GM23338 (cell line): Measurements from ENCODE around the gene ZNF48. TPM values are rescaled to one million over a fixed set of nuclear protein-coding genes. Genes with fewer than 3 reads are reported as not detected.
A peak's percentile ranks its signal among the peaks of the same experiment; 100 is the strongest.

Experiments used
- ATAC-seq: fragments of 200-7000 bp; cut with Tn5 transposase; 3 replicates; pipeline ENCODE4 v1.9.1; 2020
- DNase-seq: peaks from one replicate; pipeline ENCODE4 v3.0.0-alpha.2; 2015; ENCODE audit warnings: low spot score
- H2AFZ ChIP-seq: fragments of 200-600 bp; sonication (generic); 2 replicates; pipeline ENCODE4 v1.8.0; 2016; ENCODE audit warnings: antibody characterized with exemption, mild to moderate bottlenecking, moderate library complexity
- H3F3A ChIP-seq: fragments of 200-600 bp; sonication (generic); replicated peaks from 2 replicates; pipeline ENCODE4 v1.8.0; 2017; ENCODE audit warnings: antibody characterized with exemption, mixed run types, low read depth
- H3K27ac ChIP-seq: fragments of 200-600 bp; sonication (generic); 2 replicates; pipeline ENCODE4 v1.6.1; 2016; ENCODE audit warnings: low read depth
- H3K27me3 ChIP-seq: fragments of 200-600 bp; sonication (generic); 2 replicates; pipeline ENCODE4 v1.8.0; 2016; ENCODE audit warnings: mild to moderate bottlenecking, mixed run types, moderate library complexity; ENCODE audit not compliant: insufficient read depth
- H3K36me3 ChIP-seq: fragments of 200-600 bp; sonication (generic); 2 replicates; pipeline ENCODE4 v1.8.0; 2016; ENCODE audit warnings: mild to moderate bottlenecking; ENCODE audit not compliant: insufficient read depth
- H3K4me1 ChIP-seq: fragments of 200-600 bp; sonication (generic); 2 replicates; pipeline ENCODE4 v1.8.0; 2016; ENCODE audit warnings: mild to moderate bottlenecking, moderate library complexity; ENCODE audit not compliant: insufficient read depth
- H3K4me2 ChIP-seq: fragments of 200-600 bp; sonication (generic); 2 replicates; pipeline ENCODE4 v1.7.1; 2017; ENCODE audit warnings: mixed run types
- H3K4me3 ChIP-seq: fragments of 200-600 bp; sonication (generic); 2 replicates; pipeline ENCODE4 v1.6.1; 2016; ENCODE audit warnings: mixed run types
- H3K79me2 ChIP-seq: fragments of 200-600 bp; sonication (generic); replicated peaks from 2 replicates; pipeline ENCODE4 v1.8.0; 2017; ENCODE audit warnings: mild to moderate bottlenecking; ENCODE audit not compliant: insufficient read depth
- H3K9me2 ChIP-seq: fragments of 200-600 bp; sonication (generic); 2 replicates; pipeline ENCODE4 v1.8.0; 2017; ENCODE audit not compliant: insufficient read depth
- H4K20me1 ChIP-seq: fragments of 200-600 bp; sonication (generic); replicated peaks from 2 replicates; pipeline ENCODE4 v1.8.0; 2017; ENCODE audit warnings: mild to moderate bottlenecking; ENCODE audit not compliant: insufficient read depth
- H3K27ac Mint-ChIP-seq: 2 replicates; pipeline ENCODE4 v1.8.0; 2020; ENCODE audit warnings: inconsistent platforms, mild to moderate bottlenecking, moderate library complexity, mixed read lengths
- H3K27me3 Mint-ChIP-seq: 3 replicates; pipeline ENCODE4 v1.8.0; 2022; ENCODE audit warnings: low read depth, mild to moderate bottlenecking, moderate library complexity, mixed read lengths, inconsistent platforms; ENCODE audit not compliant: insufficient read depth, poor library complexity
- H3K36me3 Mint-ChIP-seq: 3 replicates; pipeline ENCODE4 v1.8.0; 2021; ENCODE audit warnings: low read depth, mild to moderate bottlenecking, inconsistent platforms, moderate library complexity, mixed read lengths
- H3K4me1 Mint-ChIP-seq: 3 replicates; pipeline ENCODE4 v1.8.0; 2020; ENCODE audit warnings: mild to moderate bottlenecking, inconsistent platforms, mixed read lengths
- H3K4me3 Mint-ChIP-seq: 3 replicates; pipeline ENCODE4 v1.8.0; 2021; ENCODE audit warnings: moderate library complexity, mild to moderate bottlenecking, inconsistent platforms, mixed read lengths
- H3K9me3 Mint-ChIP-seq: 3 replicates; pipeline ENCODE4 v1.8.0; 2020; ENCODE audit warnings: moderate library complexity, mild to moderate bottlenecking, inconsistent platforms, mixed read lengths
- CREB1 ChIP-seq: fragments of 250-450 bp; sonication (Bioruptor Pico); IDR thresholded peaks from 2 replicates; pipeline ENCODE4 v1.5.0; 2020; ENCODE audit warnings: low read depth, mild to moderate bottlenecking, moderate library complexity
- EZH2 ChIP-seq: fragments of 200-600 bp; sonication (generic); IDR thresholded peaks from one replicate; pipeline ENCODE4 v1.8.0; 2017; ENCODE audit warnings: antibody characterized with exemption, mild to moderate bottlenecking, low read depth; ENCODE audit not compliant: unreplicated experiment
- EZH2phosphoT487 ChIP-seq: fragments of 200-600 bp; sonication (generic); IDR thresholded peaks from one replicate; pipeline ENCODE4 v1.8.1; 2018; ENCODE audit warnings: antibody characterized with exemption; ENCODE audit not compliant: unreplicated experiment
- JUNB ChIP-seq: IDR thresholded peaks from one replicate; pipeline ENCODE4 v1.6.1; 2016; ENCODE audit warnings: antibody characterized with exemption; ENCODE audit not compliant: unreplicated experiment
- NANOG ChIP-seq: IDR thresholded peaks from 2 replicates; pipeline ENCODE4 v1.6.1; 2016; ENCODE audit warnings: antibody characterized with exemption, borderline replicate concordance
- POLR2AphosphoS5 ChIP-seq: IDR thresholded peaks from 2 replicates; pipeline ENCODE4 v1.6.1; 2016; ENCODE audit warnings: antibody characterized with exemption, low read depth
- STAT1 ChIP-seq: IDR thresholded peaks from one replicate; pipeline ENCODE4 v1.6.1; 2016; ENCODE audit warnings: antibody characterized with exemption; ENCODE audit not compliant: unreplicated experiment
- ZNF114 ChIP-seq: fragments of 250-450 bp; sonication (Bioruptor Pico); IDR thresholded peaks from 2 replicates; pipeline ENCODE4 v1.5.0; 2020; ENCODE audit warnings: mild to moderate bottlenecking, moderate library complexity
- ZNF331 ChIP-seq: fragments of 250-450 bp; sonication (Bioruptor Pico); IDR thresholded peaks from 2 replicates; pipeline ENCODE4 v1.5.0; 2020; ENCODE audit warnings: low read depth, mild to moderate bottlenecking, moderate library complexity
- polyA plus RNA-seq: library from polyadenylated mRNA; unstranded; fragments of >200 nt; fragmentation: Nextera tagmentation; extraction: Ambion mirVana; gene quantifications from 2 replicates; pipeline ENCODE4 v1.2.1, GENCODE V29; 2016
- total RNA-seq: library from RNA; depleted of rRNA; stranded (reverse); fragments of >200 nt; shearing (Covaris generic); gene quantifications from 2 replicates; pipeline ENCODE4 v1.2.3, GENCODE V29; 2014
- TF ChIP-seq, protein P1 (sequence below), 2 experiments: fragments of 200-600 bp in 1 of 2; sonication (generic) in 1 of 2; conservative IDR thresholded peaks; 2 replicates each; pipeline versions ENCODE4 v1.5.1 to v1.6.1; 2016 to 2017; ENCODE audit warnings: antibody characterized with exemption in 2 of 2, low read depth in 2 of 2, mild to moderate bottlenecking in 2 of 2, moderate library complexity in 1 of 2
- TF ChIP-seq, protein P2 (sequence below): IDR thresholded peaks from one replicate; pipeline ENCODE4 v1.6.1; 2018; ENCODE audit warnings: antibody characterized with exemption; ENCODE audit not compliant: unreplicated experiment
- TF ChIP-seq, protein P3 (sequence below): fragments of 250-450 bp; sonication (Bioruptor Pico); IDR thresholded peaks from 2 replicates; pipeline ENCODE4 v1.5.0; 2020; ENCODE audit warnings: mild to moderate bottlenecking, moderate library complexity
- TF ChIP-seq, protein P4 (sequence below): IDR thresholded peaks from 2 replicates; pipeline ENCODE4 v1.6.1; 2016; ENCODE audit warnings: antibody characterized with exemption

ZNF48 gene
- total and polyA plus RNA-seq, 2 experiments from 2014 or later = 4.8 to 44.3 TPM

DNA sequence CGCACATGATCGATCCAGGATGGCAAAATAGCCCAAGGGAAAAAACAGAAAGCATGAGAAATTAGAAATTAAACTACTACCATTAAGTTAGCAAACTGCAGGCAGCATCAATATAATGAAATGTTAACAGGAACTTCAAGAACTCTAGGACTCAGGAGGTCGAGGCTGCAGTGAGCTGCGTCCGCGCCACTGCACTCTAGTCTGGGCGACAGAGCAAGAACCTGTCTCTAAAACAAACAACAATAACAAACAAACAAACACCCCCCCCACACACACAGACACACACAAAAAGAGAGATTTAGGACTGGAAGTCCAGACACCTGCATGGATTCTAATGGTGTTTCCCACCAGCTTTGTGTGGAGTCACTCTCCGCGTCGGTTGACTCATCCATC, 51.0 kb downstream of the ZNF48 start:
- peaks cover 25% of the 10 kb centered on the region for H3K4me1 Mint-ChIP-seq
- DNase-seq = no peak
- H3K36me3 Mint-ChIP-seq = peaks cover 26% of the 10 kb centered on the region
- peak overlapping the region; percentile 45; the same call in 1 of the 2 replicates for H2AFZ ChIP-seq
- peak overlapping the region; percentile 88 for H3K27ac Mint-ChIP-seq
- peaks cover 13% of the 10 kb centered on the region for H3K79me2 ChIP-seq
- no peak overlapping the region for H3K27ac ChIP-seq
- peaks cover 8% of the 10 kb centered on the region for H4K20me1 ChIP-seq
- H3K9me2 ChIP-seq = peaks cover 7% of the 10 kb centered on the region
- no peaks in the 10 kb centered on the region for H3K36me3 ChIP-seq
- peaks cover 19% of the 10 kb centered on the region; the same call in 2 of the 3 replicates for H3K9me3 Mint-ChIP-seq
- peaks cover 14% of the 10 kb centered on the region; the same call in 1 of the 2 replicates for H3K4me1 ChIP-seq
- H3K4me3 ChIP-seq = peak overlapping the region; percentile 77
- no peaks in the 10 kb centered on the region for H3K27me3 ChIP-seq
- TF ChIP-seq EZH2phosphoT487 (no peak), ZNF331 (no peak), CREB1 (no peak), NANOG (no peak), POLR2AphosphoS5 (no peak), JUNB (no peak), EZH2 (no peak), ZNF114 (CRISPR knock-in tag) (no peak), STAT1 (no peak)
- TF ChIP-seq, protein P1, sequence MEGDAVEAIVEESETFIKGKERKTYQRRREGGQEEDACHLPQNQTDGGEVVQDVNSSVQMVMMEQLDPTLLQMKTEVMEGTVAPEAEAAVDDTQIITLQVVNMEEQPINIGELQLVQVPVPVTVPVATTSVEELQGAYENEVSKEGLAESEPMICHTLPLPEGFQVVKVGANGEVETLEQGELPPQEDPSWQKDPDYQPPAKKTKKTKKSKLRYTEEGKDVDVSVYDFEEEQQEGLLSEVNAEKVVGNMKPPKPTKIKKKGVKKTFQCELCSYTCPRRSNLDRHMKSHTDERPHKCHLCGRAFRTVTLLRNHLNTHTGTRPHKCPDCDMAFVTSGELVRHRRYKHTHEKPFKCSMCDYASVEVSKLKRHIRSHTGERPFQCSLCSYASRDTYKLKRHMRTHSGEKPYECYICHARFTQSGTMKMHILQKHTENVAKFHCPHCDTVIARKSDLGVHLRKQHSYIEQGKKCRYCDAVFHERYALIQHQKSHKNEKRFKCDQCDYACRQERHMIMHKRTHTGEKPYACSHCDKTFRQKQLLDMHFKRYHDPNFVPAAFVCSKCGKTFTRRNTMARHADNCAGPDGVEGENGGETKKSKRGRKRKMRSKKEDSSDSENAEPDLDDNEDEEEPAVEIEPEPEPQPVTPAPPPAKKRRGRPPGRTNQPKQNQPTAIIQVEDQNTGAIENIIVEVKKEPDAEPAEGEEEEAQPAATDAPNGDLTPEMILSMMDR (conservative IDR thresholded peaks at IDR 0.05; ENCODE audit: low read depth in 2 of 2) = no peak
- TF ChIP-seq, protein P2, sequence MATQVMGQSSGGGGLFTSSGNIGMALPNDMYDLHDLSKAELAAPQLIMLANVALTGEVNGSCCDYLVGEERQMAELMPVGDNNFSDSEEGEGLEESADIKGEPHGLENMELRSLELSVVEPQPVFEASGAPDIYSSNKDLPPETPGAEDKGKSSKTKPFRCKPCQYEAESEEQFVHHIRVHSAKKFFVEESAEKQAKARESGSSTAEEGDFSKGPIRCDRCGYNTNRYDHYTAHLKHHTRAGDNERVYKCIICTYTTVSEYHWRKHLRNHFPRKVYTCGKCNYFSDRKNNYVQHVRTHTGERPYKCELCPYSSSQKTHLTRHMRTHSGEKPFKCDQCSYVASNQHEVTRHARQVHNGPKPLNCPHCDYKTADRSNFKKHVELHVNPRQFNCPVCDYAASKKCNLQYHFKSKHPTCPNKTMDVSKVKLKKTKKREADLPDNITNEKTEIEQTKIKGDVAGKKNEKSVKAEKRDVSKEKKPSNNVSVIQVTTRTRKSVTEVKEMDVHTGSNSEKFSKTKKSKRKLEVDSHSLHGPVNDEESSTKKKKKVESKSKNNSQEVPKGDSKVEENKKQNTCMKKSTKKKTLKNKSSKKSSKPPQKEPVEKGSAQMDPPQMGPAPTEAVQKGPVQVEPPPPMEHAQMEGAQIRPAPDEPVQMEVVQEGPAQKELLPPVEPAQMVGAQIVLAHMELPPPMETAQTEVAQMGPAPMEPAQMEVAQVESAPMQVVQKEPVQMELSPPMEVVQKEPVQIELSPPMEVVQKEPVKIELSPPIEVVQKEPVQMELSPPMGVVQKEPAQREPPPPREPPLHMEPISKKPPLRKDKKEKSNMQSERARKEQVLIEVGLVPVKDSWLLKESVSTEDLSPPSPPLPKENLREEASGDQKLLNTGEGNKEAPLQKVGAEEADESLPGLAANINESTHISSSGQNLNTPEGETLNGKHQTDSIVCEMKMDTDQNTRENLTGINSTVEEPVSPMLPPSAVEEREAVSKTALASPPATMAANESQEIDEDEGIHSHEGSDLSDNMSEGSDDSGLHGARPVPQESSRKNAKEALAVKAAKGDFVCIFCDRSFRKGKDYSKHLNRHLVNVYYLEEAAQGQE = no peak
- TF ChIP-seq, protein P3, sequence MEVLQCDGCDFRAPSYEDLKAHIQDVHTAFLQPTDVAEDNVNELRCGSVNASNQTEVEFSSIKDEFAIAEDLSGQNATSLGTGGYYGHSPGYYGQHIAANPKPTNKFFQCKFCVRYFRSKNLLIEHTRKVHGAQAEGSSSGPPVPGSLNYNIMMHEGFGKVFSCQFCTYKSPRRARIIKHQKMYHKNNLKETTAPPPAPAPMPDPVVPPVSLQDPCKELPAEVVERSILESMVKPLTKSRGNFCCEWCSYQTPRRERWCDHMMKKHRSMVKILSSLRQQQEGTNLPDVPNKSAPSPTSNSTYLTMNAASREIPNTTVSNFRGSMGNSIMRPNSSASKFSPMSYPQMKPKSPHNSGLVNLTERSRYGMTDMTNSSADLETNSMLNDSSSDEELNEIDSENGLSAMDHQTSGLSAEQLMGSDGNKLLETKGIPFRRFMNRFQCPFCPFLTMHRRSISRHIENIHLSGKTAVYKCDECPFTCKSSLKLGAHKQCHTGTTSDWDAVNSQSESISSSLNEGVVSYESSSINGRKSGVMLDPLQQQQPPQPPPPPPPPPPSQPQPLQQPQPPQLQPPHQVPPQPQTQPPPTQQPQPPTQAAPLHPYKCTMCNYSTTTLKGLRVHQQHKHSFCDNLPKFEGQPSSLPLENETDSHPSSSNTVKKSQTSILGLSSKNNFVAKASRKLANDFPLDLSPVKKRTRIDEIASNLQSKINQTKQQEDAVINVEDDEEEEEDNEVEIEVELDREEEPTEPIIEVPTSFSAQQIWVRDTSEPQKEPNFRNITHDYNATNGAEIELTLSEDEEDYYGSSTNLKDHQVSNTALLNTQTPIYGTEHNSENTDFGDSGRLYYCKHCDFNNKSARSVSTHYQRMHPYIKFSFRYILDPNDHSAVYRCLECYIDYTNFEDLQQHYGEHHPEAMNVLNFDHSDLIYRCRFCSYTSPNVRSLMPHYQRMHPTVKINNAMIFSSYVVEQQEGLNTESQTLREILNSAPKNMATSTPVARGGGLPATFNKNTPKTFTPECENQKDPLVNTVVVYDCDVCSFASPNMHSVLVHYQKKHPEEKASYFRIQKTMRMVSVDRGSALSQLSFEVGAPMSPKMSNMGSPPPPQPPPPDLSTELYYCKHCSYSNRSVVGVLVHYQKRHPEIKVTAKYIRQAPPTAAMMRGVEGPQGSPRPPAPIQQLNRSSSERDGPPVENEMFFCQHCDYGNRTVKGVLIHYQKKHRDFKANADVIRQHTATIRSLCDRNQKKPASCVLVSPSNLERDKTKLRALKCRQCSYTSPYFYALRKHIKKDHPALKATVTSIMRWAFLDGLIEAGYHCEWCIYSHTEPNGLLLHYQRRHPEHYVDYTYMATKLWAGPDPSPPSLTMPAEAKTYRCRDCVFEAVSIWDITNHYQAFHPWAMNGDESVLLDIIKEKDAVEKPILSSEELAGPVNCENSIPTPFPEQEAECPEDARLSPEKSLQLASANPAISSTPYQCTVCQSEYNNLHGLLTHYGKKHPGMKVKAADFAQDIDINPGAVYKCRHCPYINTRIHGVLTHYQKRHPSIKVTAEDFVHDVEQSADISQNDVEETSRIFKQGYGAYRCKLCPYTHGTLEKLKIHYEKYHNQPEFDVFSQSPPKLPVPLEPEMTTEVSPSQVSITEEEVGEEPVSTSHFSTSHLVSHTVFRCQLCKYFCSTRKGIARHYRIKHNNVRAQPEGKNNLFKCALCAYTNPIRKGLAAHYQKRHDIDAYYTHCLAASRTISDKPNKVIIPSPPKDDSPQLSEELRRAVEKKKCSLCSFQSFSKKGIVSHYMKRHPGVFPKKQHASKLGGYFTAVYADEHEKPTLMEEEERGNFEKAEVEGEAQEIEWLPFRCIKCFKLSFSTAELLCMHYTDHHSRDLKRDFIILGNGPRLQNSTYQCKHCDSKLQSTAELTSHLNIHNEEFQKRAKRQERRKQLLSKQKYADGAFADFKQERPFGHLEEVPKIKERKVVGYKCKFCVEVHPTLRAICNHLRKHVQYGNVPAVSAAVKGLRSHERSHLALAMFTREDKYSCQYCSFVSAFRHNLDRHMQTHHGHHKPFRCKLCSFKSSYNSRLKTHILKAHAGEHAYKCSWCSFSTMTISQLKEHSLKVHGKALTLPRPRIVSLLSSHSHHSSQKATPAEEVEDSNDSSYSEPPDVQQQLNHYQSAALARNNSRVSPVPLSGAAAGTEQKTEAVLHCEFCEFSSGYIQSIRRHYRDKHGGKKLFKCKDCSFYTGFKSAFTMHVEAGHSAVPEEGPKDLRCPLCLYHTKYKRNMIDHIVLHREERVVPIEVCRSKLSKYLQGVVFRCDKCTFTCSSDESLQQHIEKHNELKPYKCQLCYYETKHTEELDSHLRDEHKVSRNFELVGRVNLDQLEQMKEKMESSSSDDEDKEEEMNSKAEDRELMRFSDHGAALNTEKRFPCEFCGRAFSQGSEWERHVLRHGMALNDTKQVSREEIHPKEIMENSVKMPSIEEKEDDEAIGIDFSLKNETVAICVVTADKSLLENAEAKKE (CRISPR knock-in tag) = no peak
- TF ChIP-seq, protein P4, sequence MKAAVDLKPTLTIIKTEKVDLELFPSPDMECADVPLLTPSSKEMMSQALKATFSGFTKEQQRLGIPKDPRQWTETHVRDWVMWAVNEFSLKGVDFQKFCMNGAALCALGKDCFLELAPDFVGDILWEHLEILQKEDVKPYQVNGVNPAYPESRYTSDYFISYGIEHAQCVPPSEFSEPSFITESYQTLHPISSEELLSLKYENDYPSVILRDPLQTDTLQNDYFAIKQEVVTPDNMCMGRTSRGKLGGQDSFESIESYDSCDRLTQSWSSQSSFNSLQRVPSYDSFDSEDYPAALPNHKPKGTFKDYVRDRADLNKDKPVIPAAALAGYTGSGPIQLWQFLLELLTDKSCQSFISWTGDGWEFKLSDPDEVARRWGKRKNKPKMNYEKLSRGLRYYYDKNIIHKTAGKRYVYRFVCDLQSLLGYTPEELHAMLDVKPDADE = no peak
- peaks cover 13% of the 10 kb centered on the region for H3K27me3 Mint-ChIP-seq
- H3F3A ChIP-seq = peaks cover 6% of the 10 kb centered on the region; the same call in 1 of the 2 replicates
- no peak for ATAC-seq
- H3K4me2 ChIP-seq = peak overlapping the region; percentile 84
- peak overlapping the region; percentile 77 for H3K4me3 Mint-ChIP-seq
